NCI-H774 (cell line): ENCODE data around the gene DMRT2.

Experiments used
- DNase-seq: peaks from one replicate; lab custom pipeline; 2025; lab: John Stamatoyannopoulos, UW

The DMRT2 gene

DNA sequence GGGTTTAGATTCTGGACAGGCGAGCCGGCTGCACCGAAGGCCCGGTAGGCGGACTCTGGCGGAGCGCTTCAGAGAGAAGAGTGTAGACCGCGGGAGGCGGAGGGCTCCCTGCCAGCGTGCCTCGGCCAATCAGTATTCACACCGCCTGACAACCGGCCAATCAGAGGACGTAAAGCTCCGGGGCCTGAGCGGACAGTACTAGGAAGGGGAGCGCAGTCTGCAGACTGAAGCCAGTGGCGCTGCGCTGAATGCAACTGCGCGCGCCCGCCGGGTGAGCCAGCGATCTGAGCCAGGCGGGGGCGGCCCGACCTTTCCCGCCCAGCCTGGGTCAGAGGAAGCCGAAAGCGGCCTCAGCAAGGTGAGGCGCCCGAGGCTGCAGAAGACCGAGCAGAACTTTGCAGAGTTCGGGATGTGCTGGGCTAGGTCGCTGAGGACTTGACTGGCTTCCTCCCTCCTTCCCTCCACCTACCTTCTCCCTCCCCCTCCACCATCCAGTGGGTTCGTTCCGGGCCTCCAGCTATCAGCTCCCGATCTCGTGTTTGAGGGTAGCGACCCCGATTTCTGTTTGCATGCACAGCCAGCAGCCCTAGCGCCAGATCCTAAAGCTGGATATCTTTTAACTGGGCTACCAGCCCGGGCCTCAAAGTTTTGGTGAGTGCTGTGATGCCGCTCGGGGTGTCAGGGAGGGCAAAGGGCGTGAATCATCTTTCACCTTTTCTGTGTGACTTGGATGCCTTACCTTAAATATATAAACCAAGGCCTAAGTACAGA lies at the start of gene DMRT2:
DMRT2 (plus strand) TSS at position 233 of the 771 bp plus-strand sequence. CDS start 1,257 bp downstream, outside the sequence.
- peak; percentile 47 for DNase-seq

- no peak for DNase-seq
Measured at GRCh38 chr9:1001838-1002237, 48.3 kb upstream of the DMRT2 start.

- no peak for DNase-seq
Measured at GRCh38 chr9:1002678-1003077, 47.5 kb upstream of the DMRT2 start.

DNA sequence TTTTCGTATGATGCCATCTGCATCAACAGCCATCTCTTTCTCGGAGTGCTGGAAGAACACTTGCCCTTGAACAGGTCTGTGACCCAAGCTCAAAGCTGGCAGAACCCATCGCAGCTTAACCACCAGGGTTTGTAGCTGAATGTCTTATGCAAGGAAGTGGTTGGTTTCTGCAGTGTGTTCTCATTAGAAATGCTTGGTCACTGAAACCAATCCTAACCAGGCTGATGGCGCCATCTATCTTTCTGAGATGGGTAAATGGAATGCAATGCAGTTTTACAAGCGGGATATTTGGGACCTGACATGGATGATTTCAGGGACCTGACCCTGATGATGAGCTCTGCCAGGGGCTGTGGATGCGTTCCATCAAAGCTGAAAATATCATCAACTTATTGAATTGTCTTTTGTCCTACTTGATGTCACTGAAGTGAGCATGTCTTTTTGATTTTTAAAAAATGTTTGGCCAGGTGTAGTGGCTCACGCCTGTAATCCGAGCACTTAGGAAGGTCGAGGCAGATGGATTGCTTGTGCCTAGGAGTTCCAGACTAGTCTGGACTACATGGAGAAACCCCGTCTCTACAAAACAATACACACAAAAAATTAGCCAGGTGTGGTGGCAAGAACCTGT lies 45.0 kb upstream of the DMRT2 start:
- DNase-seq: peak; percentile 54

- no peak for DNase-seq
Measured at GRCh38 chr9:1007312-1007711, 42.8 kb upstream of the DMRT2 start.

DNA sequence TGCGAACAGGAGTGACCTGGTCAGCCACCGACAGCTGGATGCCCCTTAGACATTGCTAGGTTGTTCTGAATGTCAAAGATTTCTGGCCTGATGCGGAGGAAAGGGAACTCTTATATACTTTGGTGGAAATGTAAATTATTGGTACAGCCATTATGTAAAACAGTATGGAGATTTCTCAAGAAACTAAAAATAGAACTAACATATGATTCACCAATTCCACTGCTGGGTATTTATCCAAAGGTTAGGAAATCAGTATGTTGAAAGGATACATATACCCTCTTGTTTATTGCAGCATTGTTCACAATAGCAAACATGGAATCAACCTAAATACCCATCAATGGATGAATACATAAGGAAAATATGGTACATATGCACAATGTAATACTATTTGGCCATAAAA lies 41.9 kb upstream of the DMRT2 start:
- DNase-seq: no peak

GRCh38 chr9:1009101-1009707 lies 41.0 kb upstream of the DMRT2 start:
- peak; percentile 70 for DNase-seq

DNA sequence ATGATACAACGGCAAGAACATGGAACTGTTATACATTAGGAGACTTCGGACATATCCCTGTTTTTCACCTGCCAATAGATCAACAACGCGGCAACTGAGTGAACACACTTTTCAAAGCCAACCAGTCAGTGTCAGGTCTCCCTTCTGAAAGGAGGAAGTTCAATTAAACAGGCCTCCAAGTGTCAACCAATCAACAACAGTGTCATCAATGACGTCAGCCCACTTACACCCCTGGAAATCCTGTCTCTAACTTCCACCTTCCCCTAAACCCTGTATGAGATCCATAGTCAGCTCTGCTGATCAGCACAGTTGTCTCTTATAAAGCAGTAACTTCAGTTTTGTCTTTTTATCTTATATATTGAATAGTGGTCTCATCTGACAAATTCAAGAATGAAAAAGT lies 37.1 kb upstream of the DMRT2 start:
- no peak for DNase-seq

GRCh38 chr9:1014225-1014624 lies 35.9 kb upstream of the DMRT2 start:
- no peak for DNase-seq

DNA sequence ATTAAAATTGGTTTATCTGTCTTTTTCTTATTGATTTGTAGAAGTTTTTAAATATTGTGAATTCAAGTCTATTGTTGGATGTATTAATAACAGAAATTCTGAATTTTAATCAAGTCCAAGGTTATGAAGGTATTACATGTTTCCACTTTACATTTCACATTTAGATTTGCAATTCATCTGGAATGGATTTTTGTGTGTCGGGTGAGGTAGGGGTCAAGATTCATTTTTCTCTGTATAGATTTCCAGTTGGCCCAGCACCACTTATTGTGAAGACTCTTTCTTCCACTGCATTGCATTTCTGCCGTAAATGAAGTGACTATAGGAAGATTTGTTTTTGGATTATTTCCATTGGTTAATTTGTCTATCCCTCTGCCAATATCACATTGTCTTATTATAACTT lies 35.5 kb upstream of the DMRT2 start:
- no peak for DNase-seq

DNA sequence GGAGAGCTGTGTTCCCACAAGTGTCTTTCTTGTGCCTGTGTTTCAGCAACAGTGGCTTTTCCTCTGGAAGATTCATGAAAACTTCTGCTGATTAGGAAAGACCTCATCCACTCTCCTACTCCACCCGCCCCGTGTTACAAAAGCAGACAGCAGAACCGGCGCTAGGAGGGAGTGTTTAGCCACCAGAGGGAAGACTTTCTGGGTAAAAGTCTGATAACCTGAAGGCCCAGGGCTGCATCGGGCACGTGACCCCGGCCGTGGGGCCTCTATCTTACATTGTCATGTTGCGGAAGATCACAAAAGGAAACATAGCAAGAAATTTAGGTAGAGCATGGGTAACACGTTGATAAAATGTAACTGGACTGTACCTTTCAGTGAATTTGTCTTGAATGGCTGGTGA lies 32.0 kb upstream of the DMRT2 start:
- no peak for DNase-seq

DNA sequence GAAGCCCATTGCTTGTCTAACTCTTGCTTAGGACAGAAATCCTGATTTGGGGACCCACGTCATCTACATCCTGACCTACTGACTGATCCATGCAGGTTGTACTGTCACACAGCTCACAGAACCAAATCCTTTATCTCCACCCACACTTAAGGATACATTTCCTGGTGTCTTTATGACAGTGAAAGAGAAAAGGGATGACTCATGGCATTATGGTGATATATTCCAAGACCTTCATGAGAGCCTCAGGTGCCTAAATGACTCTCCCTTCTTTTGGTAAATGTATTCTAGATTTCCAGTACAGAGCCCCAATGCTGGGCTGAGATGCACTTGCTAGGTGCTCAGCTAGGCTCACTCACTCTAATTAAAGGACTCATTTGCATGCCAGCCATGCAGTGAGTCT lies 26.0 kb upstream of the DMRT2 start:
- DNase-seq: no peak

GRCh38 chr9:1025131-1025530 lies 25.0 kb upstream of the DMRT2 start:
- DNase-seq: no peak

- no peak for DNase-seq
Measured at GRCh38 chr9:1026219-1026618, 23.9 kb upstream of the DMRT2 start.

DNA sequence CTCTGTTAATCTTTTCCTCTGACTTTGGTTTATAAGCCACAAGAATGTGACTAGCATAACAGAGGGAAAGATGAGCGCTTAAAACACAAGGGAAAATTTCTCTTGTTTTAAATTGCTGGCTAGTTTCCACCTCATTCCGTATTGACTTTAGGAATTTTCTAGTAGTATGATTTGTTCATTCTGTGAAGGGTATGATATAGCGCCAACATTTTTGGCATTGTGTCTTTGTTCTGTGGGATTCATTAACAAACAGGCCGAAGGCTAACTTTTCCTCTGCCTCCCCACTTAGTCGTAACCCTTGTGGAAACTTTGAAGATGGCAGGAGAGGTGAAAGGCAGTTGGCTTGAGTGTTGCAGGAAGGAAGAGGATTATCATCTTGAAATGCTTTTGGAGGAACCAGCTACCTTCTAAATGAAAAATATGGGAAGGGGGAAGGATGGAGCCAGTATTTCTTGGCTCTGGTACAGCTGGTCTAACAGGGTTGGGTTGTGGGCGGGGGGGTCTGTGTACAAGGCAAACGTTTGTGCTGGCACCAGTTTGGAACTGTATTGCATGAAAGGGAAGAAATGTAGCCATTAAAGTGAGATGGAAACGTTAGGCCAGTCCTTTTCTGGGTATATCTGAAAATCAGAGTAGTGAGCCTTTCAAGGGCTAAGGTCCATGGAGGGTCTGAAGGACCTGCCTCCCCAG lies 21.5 kb upstream of the DMRT2 start:
- no peak for DNase-seq

DNA sequence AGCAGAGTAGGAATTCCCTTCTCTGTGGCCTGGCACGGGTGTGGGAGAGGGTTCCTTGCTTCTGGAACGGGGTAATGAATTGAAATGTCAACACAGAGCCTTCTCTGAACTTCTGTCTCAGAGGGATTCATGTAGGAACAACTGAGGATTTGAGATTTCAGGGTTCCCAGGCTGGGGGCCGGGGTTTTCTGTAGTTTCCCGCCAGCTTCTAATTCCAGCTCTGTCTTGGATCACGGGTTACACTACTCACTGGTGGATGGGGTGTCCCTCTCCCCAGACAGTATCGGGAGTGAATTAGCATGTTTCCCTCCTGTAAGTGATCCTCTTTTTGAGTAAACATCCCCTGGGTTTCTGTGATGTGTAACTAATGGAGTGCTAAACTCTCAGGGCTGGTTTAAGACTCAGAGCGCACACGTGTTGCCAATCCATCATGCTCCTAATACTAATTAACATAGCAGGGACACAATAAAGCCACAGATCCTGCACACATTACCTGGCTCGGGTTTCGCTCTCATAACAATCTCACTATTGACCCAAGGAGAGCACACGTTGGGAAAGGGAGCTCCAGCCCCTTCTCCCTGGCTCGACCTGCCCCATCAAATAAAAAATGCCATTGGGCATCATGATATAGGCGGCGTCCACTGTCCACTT lies 18.1 kb upstream of the DMRT2 start:
- DNase-seq: no peak

DNA sequence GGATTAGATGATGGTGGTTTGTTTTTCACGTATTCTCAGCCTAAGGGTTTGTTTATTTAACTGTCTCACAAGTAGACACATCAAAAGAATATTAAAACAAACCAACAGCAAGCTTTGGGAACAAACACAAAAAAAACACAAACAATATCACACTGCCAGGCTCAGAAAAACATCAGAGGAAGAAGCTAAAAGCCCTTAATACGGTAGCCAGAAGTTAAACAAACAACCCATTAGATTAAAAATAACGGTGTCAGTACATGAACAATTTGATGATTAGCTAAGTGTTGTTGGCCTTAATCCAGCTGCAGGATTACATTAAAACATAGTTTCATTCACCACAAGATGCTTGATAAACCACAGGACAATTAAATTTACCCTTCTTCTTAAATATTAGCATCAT lies 15.9 kb upstream of the DMRT2 start:
- no peak for DNase-seq

- no peak for DNase-seq
Measured at GRCh38 chr9:1039589-1039988, 10.6 kb upstream of the DMRT2 start.

- DNase-seq: no peak
Measured at GRCh38 chr9:1042466-1042865, 7.7 kb upstream of the DMRT2 start.

GRCh38 chr9:1044643-1045042 lies 5.5 kb upstream of the DMRT2 start:
- no peak for DNase-seq

- no peak for DNase-seq
Measured at GRCh38 chr9:1046639-1047572, 3.3 kb upstream of the DMRT2 start.
